ENCODE measurements around the gene GABPB1. TPM values are rescaled to one million over a fixed set of nuclear protein-coding genes. Genes with fewer than 3 reads are reported as not detected.

Gene GABPB1
- total and polyA plus RNA-seq, 4 donors = 16.2 to 42.5 (median 23.1) TPM

- no peak overlapping the region for H3K27ac ChIP-seq (ENCODE audit: low read depth, low read length)
- H3K36me3 ChIP-seq (ENCODE audit: control insufficient read depth, insufficient read depth, low read length) = no peaks in the 10 kb centered on the region
- no CpG with 5 or more reads among the region's 2 CpGs for WGBS (ENCODE audit: insufficient coverage)
- no peak for DNase-seq (ENCODE audit: low read depth in 4 of 6, low spot score in 6 of 6)
- H3K4me1 ChIP-seq (ENCODE audit: control insufficient read depth, insufficient read depth, low read length) = no peaks in the 10 kb centered on the region
- H3K4me3 ChIP-seq (ENCODE audit: low read depth, low read length) = no peak overlapping the region
- H3K27me3 ChIP-seq (ENCODE audit: control insufficient read depth, insufficient read depth, low read length) = no peaks in the 10 kb centered on the region
- no peaks in the 10 kb centered on the region for H3K9me3 ChIP-seq (ENCODE audit: control insufficient read depth, insufficient read depth, low read length)
Measured at GRCh38 chr15:50289749-50290148, 65.2 kb downstream of the GABPB1 start.

- DNase-seq (ENCODE audit: low read depth in 4 of 6, low spot score in 6 of 6) = no peak
- H3K9me3 ChIP-seq (ENCODE audit: control insufficient read depth, insufficient read depth, low read length) = no peaks in the 10 kb centered on the region
- WGBS (ENCODE audit: insufficient coverage) = 96% methylated on average over 3 of the region's 6 CpGs
- H3K27ac ChIP-seq (ENCODE audit: low read depth, low read length) = no peak overlapping the region
- H3K36me3 ChIP-seq (ENCODE audit: control insufficient read depth, insufficient read depth, low read length) = no peaks in the 10 kb centered on the region
- no peaks in the 10 kb centered on the region for H3K4me1 ChIP-seq (ENCODE audit: control insufficient read depth, insufficient read depth, low read length)
- no peaks in the 10 kb centered on the region for H3K27me3 ChIP-seq (ENCODE audit: control insufficient read depth, insufficient read depth, low read length)
- H3K4me3 ChIP-seq (ENCODE audit: low read depth, low read length) = no peak overlapping the region
Measured at GRCh38 chr15:50287324-50288116, 67.5 kb downstream of the GABPB1 start.

GRCh38 chr15:50281427-50281826 is 73.6 kb downstream of the GABPB1 start:
- no peak for DNase-seq (ENCODE audit: low read depth in 4 of 6, low spot score in 6 of 6)
- no peak overlapping the region for H3K27ac ChIP-seq (ENCODE audit: low read depth, low read length)

GRCh38 chr15:50280271-50280670 is 74.7 kb downstream of the GABPB1 start:
- Histone ChIP-seq H3K4me1 (ENCODE audit: control insufficient read depth, insufficient read depth, low read length) (no peaks in the 10 kb centered on the region), H3K36me3 (ENCODE audit: control insufficient read depth, insufficient read depth, low read length) (no peaks in the 10 kb centered on the region), H3K4me3 (ENCODE audit: low read depth, low read length) (no peak overlapping the region), H3K27me3 (ENCODE audit: control insufficient read depth, insufficient read depth, low read length) (no peaks in the 10 kb centered on the region), H3K27ac (ENCODE audit: low read depth, low read length) (no peak overlapping the region), H3K9me3 (ENCODE audit: control insufficient read depth, insufficient read depth, low read length) (no peaks in the 10 kb centered on the region)
- DNase-seq (ENCODE audit: low read depth in 4 of 6, low spot score in 6 of 6) = no peak
- 92% methylated on average over 2 of the region's 3 CpGs for WGBS (ENCODE audit: insufficient coverage)

More at GRCh38 chr15:50281427-50281826, 73.6 kb downstream of the GABPB1 start:
- no peaks in the 10 kb centered on the region for H3K36me3 ChIP-seq (ENCODE audit: control insufficient read depth, insufficient read depth, low read length)
- H3K4me1 ChIP-seq (ENCODE audit: control insufficient read depth, insufficient read depth, low read length) = no peaks in the 10 kb centered on the region
- no CpG with 5 or more reads among the region's 5 CpGs for WGBS (ENCODE audit: insufficient coverage)
- H3K4me3 ChIP-seq (ENCODE audit: low read depth, low read length) = no peak overlapping the region
- no peaks in the 10 kb centered on the region for H3K9me3 ChIP-seq (ENCODE audit: control insufficient read depth, insufficient read depth, low read length)
- no peaks in the 10 kb centered on the region for H3K27me3 ChIP-seq (ENCODE audit: control insufficient read depth, insufficient read depth, low read length)

- Histone ChIP-seq H3K27ac (ENCODE audit: low read depth, low read length) (no peak overlapping the region), H3K36me3 (ENCODE audit: control insufficient read depth, insufficient read depth, low read length) (no peaks in the 10 kb centered on the region), H3K4me3 (ENCODE audit: low read depth, low read length) (no peak overlapping the region), H3K9me3 (ENCODE audit: control insufficient read depth, insufficient read depth, low read length) (no peaks in the 10 kb centered on the region), H3K27me3 (ENCODE audit: control insufficient read depth, insufficient read depth, low read length) (no peaks in the 10 kb centered on the region), H3K4me1 (ENCODE audit: control insufficient read depth, insufficient read depth, low read length) (no peaks in the 10 kb centered on the region)
- no peak for DNase-seq (ENCODE audit: low read depth in 4 of 6, low spot score in 6 of 6)
- WGBS (ENCODE audit: insufficient coverage) = 67% methylated on average over 1 of the region's 4 CpGs
Measured at GRCh38 chr15:50278496-50278895, 76.5 kb downstream of the GABPB1 start.

GRCh38 chr15:50277370-50277769 is 77.6 kb downstream of the GABPB1 start:
- Histone ChIP-seq H3K27me3 (ENCODE audit: control insufficient read depth, insufficient read depth, low read length) (no peaks in the 10 kb centered on the region), H3K4me1 (ENCODE audit: control insufficient read depth, insufficient read depth, low read length) (no peaks in the 10 kb centered on the region), H3K4me3 (ENCODE audit: low read depth, low read length) (no peak overlapping the region), H3K36me3 (ENCODE audit: control insufficient read depth, insufficient read depth, low read length) (no peaks in the 10 kb centered on the region), H3K9me3 (ENCODE audit: control insufficient read depth, insufficient read depth, low read length) (no peaks in the 10 kb centered on the region), H3K27ac (ENCODE audit: low read depth, low read length) (no peak overlapping the region)
- no peak for DNase-seq (ENCODE audit: low read depth in 4 of 6, low spot score in 6 of 6)
- WGBS (ENCODE audit: insufficient coverage) = no CpG with 5 or more reads among the region's 1 CpG

- Histone ChIP-seq H3K27me3 (ENCODE audit: control insufficient read depth, insufficient read depth, low read length) (no peaks in the 10 kb centered on the region), H3K36me3 (ENCODE audit: control insufficient read depth, insufficient read depth, low read length) (no peaks in the 10 kb centered on the region), H3K27ac (ENCODE audit: low read depth, low read length) (no peak overlapping the region), H3K4me3 (ENCODE audit: low read depth, low read length) (no peak overlapping the region), H3K4me1 (ENCODE audit: control insufficient read depth, insufficient read depth, low read length) (no peaks in the 10 kb centered on the region), H3K9me3 (ENCODE audit: control insufficient read depth, insufficient read depth, low read length) (no peaks in the 10 kb centered on the region)
- no CpG with 5 or more reads among the region's 3 CpGs for WGBS (ENCODE audit: insufficient coverage)
- no peak for DNase-seq (ENCODE audit: low read depth in 4 of 6, low spot score in 6 of 6)
Measured at GRCh38 chr15:50275908-50276307, 79.1 kb downstream of the GABPB1 start.

GRCh38 chr15:50275091-50275490 is 79.9 kb downstream of the GABPB1 start:
- H3K4me1 ChIP-seq (ENCODE audit: control insufficient read depth, insufficient read depth, low read length) = no peaks in the 10 kb centered on the region
- no CpG with 5 or more reads among the region's 2 CpGs for WGBS (ENCODE audit: insufficient coverage)

GRCh38 chr15:50267577-50267976 is 87.4 kb downstream of the GABPB1 start:
- H3K36me3 ChIP-seq (ENCODE audit: control insufficient read depth, insufficient read depth, low read length) = no peaks in the 10 kb centered on the region
- H3K27me3 ChIP-seq (ENCODE audit: control insufficient read depth, insufficient read depth, low read length) = no peaks in the 10 kb centered on the region
- no peak overlapping the region for H3K4me3 ChIP-seq (ENCODE audit: low read depth, low read length)
- H3K9me3 ChIP-seq (ENCODE audit: control insufficient read depth, insufficient read depth, low read length) = no peaks in the 10 kb centered on the region
- H3K4me1 ChIP-seq (ENCODE audit: control insufficient read depth, insufficient read depth, low read length) = no peaks in the 10 kb centered on the region
- no CpG with 5 or more reads among the region's 2 CpGs for WGBS (ENCODE audit: insufficient coverage)
- H3K27ac ChIP-seq (ENCODE audit: low read depth, low read length) = no peak overlapping the region
- no peak for DNase-seq (ENCODE audit: low read depth in 4 of 6, low spot score in 6 of 6)

More at GRCh38 chr15:50275091-50275490, 79.9 kb downstream of the GABPB1 start:
- DNase-seq (ENCODE audit: low read depth in 4 of 6, low spot score in 6 of 6) = no peak
- Histone ChIP-seq H3K27ac (ENCODE audit: low read depth, low read length) (no peak overlapping the region), H3K4me3 (ENCODE audit: low read depth, low read length) (no peak overlapping the region), H3K36me3 (ENCODE audit: control insufficient read depth, insufficient read depth, low read length) (no peaks in the 10 kb centered on the region), H3K9me3 (ENCODE audit: control insufficient read depth, insufficient read depth, low read length) (no peaks in the 10 kb centered on the region), H3K27me3 (ENCODE audit: control insufficient read depth, insufficient read depth, low read length) (no peaks in the 10 kb centered on the region)

- 35% methylated on average over 6 of the region's 9 CpGs for WGBS (ENCODE audit: insufficient coverage)
- DNase-seq (ENCODE audit: low read depth in 4 of 6, low spot score in 6 of 6) = peak in 2 of 6 donors; percentile 5 to 8
- H3K9me3 ChIP-seq (ENCODE audit: control insufficient read depth, insufficient read depth, low read length) = no peaks in the 10 kb centered on the region
- no peak within 1 kb of the TSS for H3K27ac ChIP-seq (ENCODE audit: low read depth, low read length)
- H3K27me3 ChIP-seq (ENCODE audit: control insufficient read depth, insufficient read depth, low read length) = no peaks in the 10 kb centered on the region
- H3K4me1 ChIP-seq (ENCODE audit: control insufficient read depth, insufficient read depth, low read length) = no peaks in the 10 kb centered on the region
- H3K4me3 ChIP-seq (ENCODE audit: low read depth, low read length) = no peak within 1 kb of the TSS
- H3K36me3 ChIP-seq (ENCODE audit: control insufficient read depth, insufficient read depth, low read length) = no peaks in the 10 kb centered on the region
Measured at GRCh38 chr15:50265620-50266019, 89.4 kb downstream of the GABPB1 start, which contains the start of gene HDC. TSS of gene HDC (minus strand) at chr15:50265726. CDS start at chr15:50265623, 103 bp downstream.
